Keratinocyte (primary cell): ENCODE results near the gene ZNF208.

ENCODE experiments used
- CTCF ChIP-seq, 3 experiments: IDR thresholded peaks in 1 of 3; conservative IDR thresholded peaks in 1 of 3; optimal IDR thresholded peaks in 1 of 3; 2 replicates in 2 of 3; 3 replicates in 1 of 3; pipeline versions ENCODE3 to v1.5.1; 2011; ENCODE audit warnings: low read length in 3 of 3, mild to moderate bottlenecking in 3 of 3, moderate library complexity in 2 of 3, control low read depth in 1 of 3, inconsistent platforms in 1 of 3; ENCODE audit not compliant: insufficient read depth in 2 of 3; ENCODE audit errors: extremely low read depth in 1 of 3
- EZH2 ChIP-seq: IDR thresholded peaks from one replicate; pipeline ENCODE4 v1.6.1; 2012; ENCODE audit warnings: inconsistent platforms, mild to moderate bottlenecking, low read length, moderate library complexity

- TF ChIP-seq CTCF (optimal IDR thresholded peaks at IDR 0.05 in 1 of 3, IDR thresholded peaks at IDR 0.05 in 1 of 3, conservative IDR thresholded peaks at IDR 0.05 in 1 of 3; ENCODE audit: extremely low read depth in 1 of 3, insufficient read depth in 2 of 3, low read length in 3 of 3) = no peak
- TF ChIP-seq EZH2 = no peak
Observed at GRCh38 chr19:21910318-21910717, 100.4 kb downstream of the ZNF208 start.
